ENCODE results near the gene EXOC1.

EXOC1 gene

DNA sequence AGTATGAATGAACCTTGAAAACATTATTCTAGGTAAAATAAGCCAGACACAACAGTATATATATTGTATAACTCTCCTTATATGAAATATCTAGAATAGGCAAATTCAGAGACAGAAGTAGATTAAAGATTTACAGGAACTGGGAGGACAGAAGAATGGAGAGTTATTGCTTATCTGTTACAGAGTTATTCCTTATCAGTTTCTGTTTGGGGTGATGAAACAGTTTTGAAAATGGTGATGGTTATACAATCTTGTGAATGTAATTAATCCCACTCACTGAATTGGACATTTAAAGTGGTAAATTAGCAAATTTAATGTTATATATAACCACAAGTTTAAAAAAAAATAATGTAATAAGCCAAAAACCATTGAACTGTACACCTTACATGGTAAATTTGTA is 14.5 kb upstream of the EXOC1 start:
- TF ChIP-seq RAD21 (IDR thresholded peaks at IDR 0.05; ENCODE audit: low read depth) (no peak), TCF12 (IDR thresholded peaks at IDR 0.05; ENCODE audit: low read depth) (no peak), CEBPB (IDR thresholded peaks at IDR 0.05) (no peak), ZBTB7A (IDR thresholded peaks at IDR 0.05; ENCODE audit: low read depth) (no peak), EGR1 (IDR thresholded peaks at IDR 0.05) (no peak), FOXM1 (IDR thresholded peaks at IDR 0.05; ENCODE audit: borderline replicate concordance, low read depth) (no peak), NFIC (IDR thresholded peaks at IDR 0.05) (no peak), EP300 (IDR thresholded peaks at IDR 0.05; ENCODE audit: borderline replicate concordance) (no peak), TAF1 (IDR thresholded peaks at IDR 0.05; ENCODE audit: low read depth) (no peak), TEAD4 (IDR thresholded peaks at IDR 0.05) (no peak), CREB1 (IDR thresholded peaks at IDR 0.05; ENCODE audit: low read depth) (no peak), YY1 (IDR thresholded peaks at IDR 0.05; ENCODE audit: low read depth) (no peak)
- TF ChIP-seq, protein P1, sequence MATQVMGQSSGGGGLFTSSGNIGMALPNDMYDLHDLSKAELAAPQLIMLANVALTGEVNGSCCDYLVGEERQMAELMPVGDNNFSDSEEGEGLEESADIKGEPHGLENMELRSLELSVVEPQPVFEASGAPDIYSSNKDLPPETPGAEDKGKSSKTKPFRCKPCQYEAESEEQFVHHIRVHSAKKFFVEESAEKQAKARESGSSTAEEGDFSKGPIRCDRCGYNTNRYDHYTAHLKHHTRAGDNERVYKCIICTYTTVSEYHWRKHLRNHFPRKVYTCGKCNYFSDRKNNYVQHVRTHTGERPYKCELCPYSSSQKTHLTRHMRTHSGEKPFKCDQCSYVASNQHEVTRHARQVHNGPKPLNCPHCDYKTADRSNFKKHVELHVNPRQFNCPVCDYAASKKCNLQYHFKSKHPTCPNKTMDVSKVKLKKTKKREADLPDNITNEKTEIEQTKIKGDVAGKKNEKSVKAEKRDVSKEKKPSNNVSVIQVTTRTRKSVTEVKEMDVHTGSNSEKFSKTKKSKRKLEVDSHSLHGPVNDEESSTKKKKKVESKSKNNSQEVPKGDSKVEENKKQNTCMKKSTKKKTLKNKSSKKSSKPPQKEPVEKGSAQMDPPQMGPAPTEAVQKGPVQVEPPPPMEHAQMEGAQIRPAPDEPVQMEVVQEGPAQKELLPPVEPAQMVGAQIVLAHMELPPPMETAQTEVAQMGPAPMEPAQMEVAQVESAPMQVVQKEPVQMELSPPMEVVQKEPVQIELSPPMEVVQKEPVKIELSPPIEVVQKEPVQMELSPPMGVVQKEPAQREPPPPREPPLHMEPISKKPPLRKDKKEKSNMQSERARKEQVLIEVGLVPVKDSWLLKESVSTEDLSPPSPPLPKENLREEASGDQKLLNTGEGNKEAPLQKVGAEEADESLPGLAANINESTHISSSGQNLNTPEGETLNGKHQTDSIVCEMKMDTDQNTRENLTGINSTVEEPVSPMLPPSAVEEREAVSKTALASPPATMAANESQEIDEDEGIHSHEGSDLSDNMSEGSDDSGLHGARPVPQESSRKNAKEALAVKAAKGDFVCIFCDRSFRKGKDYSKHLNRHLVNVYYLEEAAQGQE (IDR thresholded peaks at IDR 0.05; ENCODE audit: low read depth) = no peak
- TF ChIP-seq, protein P2, sequence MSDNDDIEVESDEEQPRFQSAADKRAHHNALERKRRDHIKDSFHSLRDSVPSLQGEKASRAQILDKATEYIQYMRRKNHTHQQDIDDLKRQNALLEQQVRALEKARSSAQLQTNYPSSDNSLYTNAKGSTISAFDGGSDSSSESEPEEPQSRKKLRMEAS (IDR thresholded peaks at IDR 0.05) = no peak
- TF ChIP-seq, protein P3, sequence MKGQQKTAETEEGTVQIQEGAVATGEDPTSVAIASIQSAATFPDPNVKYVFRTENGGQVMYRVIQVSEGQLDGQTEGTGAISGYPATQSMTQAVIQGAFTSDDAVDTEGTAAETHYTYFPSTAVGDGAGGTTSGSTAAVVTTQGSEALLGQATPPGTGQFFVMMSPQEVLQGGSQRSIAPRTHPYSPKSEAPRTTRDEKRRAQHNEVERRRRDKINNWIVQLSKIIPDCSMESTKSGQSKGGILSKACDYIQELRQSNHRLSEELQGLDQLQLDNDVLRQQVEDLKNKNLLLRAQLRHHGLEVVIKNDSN (IDR thresholded peaks at IDR 0.05) = no peak

DNA sequence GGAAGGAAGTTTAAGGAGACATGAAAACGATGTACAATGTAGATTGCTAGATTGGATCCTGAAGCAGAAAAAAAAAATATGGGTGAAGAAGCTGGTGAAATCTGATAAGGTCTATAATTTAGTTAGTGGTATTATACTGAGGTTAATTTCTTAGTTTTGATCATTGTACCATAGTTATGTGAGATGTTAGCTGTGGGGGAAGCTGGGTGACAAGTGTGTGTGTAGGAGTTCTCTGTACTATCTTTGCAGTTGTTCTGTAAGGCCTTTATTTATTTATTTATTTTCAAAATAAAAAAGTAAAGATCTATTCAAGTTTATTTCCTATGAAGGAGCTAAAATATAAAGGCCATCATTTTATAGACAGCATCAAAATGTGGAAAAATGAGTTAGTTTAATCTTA is 12.5 kb upstream of the EXOC1 start:
- TF ChIP-seq NFIC (IDR thresholded peaks at IDR 0.05) (no peak), EGR1 (IDR thresholded peaks at IDR 0.05) (no peak), CEBPB (IDR thresholded peaks at IDR 0.05) (no peak), CREB1 (IDR thresholded peaks at IDR 0.05; ENCODE audit: low read depth) (no peak), TEAD4 (IDR thresholded peaks at IDR 0.05) (no peak), YY1 (IDR thresholded peaks at IDR 0.05; ENCODE audit: low read depth) (no peak), ZBTB7A (IDR thresholded peaks at IDR 0.05; ENCODE audit: low read depth) (no peak), EP300 (IDR thresholded peaks at IDR 0.05; ENCODE audit: borderline replicate concordance) (no peak), TCF12 (IDR thresholded peaks at IDR 0.05; ENCODE audit: low read depth) (no peak), TAF1 (IDR thresholded peaks at IDR 0.05; ENCODE audit: low read depth) (no peak), RAD21 (IDR thresholded peaks at IDR 0.05; ENCODE audit: low read depth) (no peak), FOXM1 (IDR thresholded peaks at IDR 0.05; ENCODE audit: borderline replicate concordance, low read depth) (no peak)
- TF ChIP-seq, protein P1 (IDR thresholded peaks at IDR 0.05; ENCODE audit: low read depth) = no peak
- TF ChIP-seq, protein P3 (IDR thresholded peaks at IDR 0.05) = no peak
- TF ChIP-seq, protein P2 (IDR thresholded peaks at IDR 0.05) = no peak

DNA sequence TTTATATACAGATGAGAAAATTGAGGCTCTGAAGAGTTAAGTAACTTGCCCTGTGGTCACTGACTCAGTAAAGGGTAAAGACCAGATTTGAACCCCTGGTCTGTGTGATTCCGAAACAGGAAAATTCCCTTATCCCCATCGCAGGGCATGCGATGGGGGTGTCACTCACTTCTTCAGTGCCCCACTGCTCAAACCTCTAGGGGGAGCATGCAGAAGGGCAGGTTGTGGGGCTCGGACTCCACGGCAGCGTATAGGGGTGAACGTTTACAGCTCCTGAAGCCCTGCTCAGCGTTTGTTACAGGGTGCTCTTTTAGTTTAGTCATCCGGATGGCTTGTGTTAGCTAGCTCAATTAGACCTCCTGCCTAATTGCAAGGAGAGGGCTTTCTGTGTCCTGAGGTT is 3.7 kb upstream of the EXOC1 start:
- TF ChIP-seq, protein P1 (IDR thresholded peaks at IDR 0.05; ENCODE audit: low read depth) = no peak
- TF ChIP-seq FOXM1 (IDR thresholded peaks at IDR 0.05; ENCODE audit: borderline replicate concordance, low read depth) = no peak
- TF ChIP-seq EP300 (IDR thresholded peaks at IDR 0.05; ENCODE audit: borderline replicate concordance) = no peak
- TF ChIP-seq CREB1 (IDR thresholded peaks at IDR 0.05; ENCODE audit: low read depth) = no peak
- TF ChIP-seq ZBTB7A (IDR thresholded peaks at IDR 0.05; ENCODE audit: low read depth) = no peak
- TF ChIP-seq TCF12 (IDR thresholded peaks at IDR 0.05; ENCODE audit: low read depth) = no peak
- TF ChIP-seq NFIC (IDR thresholded peaks at IDR 0.05) = no peak
- TF ChIP-seq, protein P3 (IDR thresholded peaks at IDR 0.05) = no peak
- TF ChIP-seq CEBPB (IDR thresholded peaks at IDR 0.05) = no peak
- TF ChIP-seq EGR1 (IDR thresholded peaks at IDR 0.05) = no peak
- TF ChIP-seq YY1 (IDR thresholded peaks at IDR 0.05; ENCODE audit: low read depth) = no peak
- no peak for TF ChIP-seq TAF1 (IDR thresholded peaks at IDR 0.05; ENCODE audit: low read depth)
- TF ChIP-seq, protein P2 (IDR thresholded peaks at IDR 0.05) = no peak
- TF ChIP-seq RAD21 (IDR thresholded peaks at IDR 0.05; ENCODE audit: low read depth) = no peak
- no peak for TF ChIP-seq TEAD4 (IDR thresholded peaks at IDR 0.05)
